Fibroblast of villous mesenchyme (primary cell): ENCODE data around the gene KIRREL3. TPM values are rescaled to one million over a fixed set of nuclear protein-coding genes. Genes with fewer than 3 reads are reported as not detected.

Experiments
- DNase-seq: peaks from one replicate; pipeline ENCODE4 v3.0.0-alpha.2; 2010; ENCODE audit warnings: low read depth
- H3K4me3 ChIP-seq: 2 replicates; pipeline ENCODE4 v1.5.1; 2011; ENCODE audit warnings: low read depth, mild to moderate bottlenecking, low read length
- CTCF ChIP-seq: IDR thresholded peaks from 2 replicates; pipeline ENCODE4 v1.5.1; 2012; ENCODE audit warnings: low read depth, mild to moderate bottlenecking, low read length; ENCODE audit not compliant: insufficient read depth
- total RNA-seq: library from RNA; depleted of rRNA; stranded (reverse); fragments of >200 nt; gene quantifications from 2 replicates; pipeline ENCODE4 v1.2.3, GENCODE V29; 2012

Gene KIRREL3
- total RNA-seq, 1 donor: 9.9 TPM

DNA sequence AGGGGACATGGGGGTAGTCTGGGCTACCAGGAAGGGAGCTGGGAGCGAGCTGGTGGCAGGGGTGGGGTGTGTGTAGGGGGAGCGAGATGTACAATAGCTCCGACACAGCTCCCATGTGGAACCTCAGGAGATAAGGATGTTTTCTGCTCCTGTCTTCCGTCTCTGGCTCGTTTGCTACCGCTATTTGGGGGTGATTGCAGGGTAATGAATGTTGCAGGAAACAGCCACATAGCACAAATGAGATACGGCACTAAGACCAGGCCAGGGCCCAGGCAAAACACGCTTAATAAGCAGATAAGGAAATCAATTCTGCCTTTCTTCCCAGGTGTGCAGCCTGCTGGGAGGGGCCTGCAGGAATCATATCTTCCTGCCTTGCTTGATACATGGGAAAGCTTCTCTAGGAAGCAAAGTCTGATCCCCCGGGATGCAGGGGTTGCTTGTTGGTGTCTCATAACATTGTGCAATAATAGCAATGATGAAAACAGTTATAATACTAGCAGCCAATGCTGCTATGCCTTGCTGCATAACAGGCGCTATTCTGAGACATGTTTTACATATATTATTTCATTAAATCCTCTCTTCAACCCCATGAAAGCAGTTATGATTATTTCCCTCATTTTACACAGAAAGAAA is 486.4 kb downstream of the KIRREL3 start:
- H3K4me3 ChIP-seq: no peak overlapping the region
- no peak for DNase-seq
- no peak for TF ChIP-seq CTCF

DNA sequence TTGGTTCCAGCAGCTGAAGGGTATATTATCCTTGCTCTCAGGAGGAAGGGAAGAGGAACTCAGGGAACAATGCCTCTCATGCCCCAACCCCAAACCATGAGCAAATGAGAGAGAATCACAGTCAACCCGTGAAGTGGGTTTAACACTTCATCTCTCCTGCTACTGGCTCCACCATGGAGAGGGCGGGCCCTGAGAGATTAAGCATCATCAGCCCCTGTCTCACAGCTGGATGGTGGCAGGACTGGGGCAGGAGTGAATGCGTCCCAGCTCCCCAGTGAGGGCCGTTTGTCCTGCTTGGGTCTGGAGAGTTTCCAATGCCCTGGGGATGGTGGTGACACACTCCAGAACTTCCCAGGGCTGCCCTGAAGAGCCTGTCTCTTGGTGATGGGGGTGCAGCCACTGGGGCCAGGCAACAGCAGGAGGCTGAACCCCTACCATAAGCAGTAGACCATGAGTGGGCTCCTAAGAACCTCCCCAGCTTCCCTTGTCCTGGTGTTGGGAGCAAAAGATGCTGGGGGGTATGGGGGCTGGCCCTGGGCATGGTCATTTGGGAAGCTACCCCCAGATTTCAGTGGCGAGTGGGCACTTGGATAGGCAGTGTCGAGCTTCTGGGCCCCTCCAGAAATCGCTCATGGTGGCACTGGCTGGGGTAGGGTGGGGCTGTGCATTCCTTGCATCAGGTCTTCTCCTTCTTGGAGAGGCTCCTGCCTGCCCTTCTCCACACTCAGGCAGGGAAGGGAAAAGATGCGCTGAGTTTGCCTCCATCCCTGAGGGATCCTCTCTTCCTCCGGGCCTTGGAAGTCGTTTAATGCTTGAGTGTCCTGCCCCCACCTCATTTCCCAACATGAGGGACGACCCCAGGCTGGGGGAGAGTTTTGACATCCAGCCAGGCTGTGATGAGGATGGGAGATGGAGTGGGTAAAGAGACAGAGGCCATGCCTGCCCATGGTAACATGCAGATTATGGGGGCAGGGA is 487.5 kb downstream of the KIRREL3 start:
- no peak overlapping the region for H3K4me3 ChIP-seq
- no peak for DNase-seq
- no peak for TF ChIP-seq CTCF

- no peak overlapping the region for H3K4me3 ChIP-seq
- no peak for TF ChIP-seq CTCF
- no peak for DNase-seq
Measured at GRCh38 chr11:126512251-126512650, 488.3 kb downstream of the KIRREL3 start.

DNA sequence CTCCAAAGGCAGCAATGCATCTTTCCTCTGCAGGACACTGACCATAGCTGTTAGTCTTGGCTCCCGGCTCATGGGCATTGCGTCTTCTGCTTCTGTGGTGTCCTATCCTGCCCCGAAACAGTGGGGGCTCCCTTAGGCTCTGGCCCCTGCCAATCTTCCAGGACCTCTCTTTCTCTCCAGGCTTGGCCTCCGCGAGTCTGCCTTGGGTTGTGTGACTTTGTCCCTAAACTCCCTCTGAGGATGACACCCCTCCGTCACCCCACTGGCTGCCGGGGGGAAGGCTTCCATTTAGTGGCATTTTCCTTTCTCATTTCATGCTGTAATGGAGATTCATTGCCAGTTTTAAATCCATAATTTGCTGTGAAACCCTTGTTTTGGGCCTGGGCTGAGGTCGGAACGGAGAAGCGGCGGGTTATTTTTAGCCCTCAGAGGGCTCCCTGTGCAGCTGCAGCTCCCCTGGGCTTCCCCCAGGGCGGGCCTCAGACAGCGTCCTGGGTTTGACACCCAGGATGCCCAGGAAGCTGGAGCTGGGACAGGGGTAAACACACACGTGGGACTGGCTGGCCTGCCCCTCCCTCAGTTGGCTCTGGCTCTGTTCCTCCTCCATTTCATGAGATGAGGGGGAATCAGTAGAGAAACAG is 489.0 kb downstream of the KIRREL3 start:
- no peak overlapping the region for H3K4me3 ChIP-seq
- no peak for DNase-seq
- TF ChIP-seq CTCF: no peak

GRCh38 chr11:126510621-126511370 is 489.8 kb downstream of the KIRREL3 start:
- TF ChIP-seq CTCF: no peak
- H3K4me3 ChIP-seq: no peak overlapping the region
- DNase-seq: peak; percentile 2

- TF ChIP-seq CTCF: no peak
- no peak for DNase-seq
- H3K4me3 ChIP-seq: no peak overlapping the region
Measured at GRCh38 chr11:126507646-126508045, 492.9 kb downstream of the KIRREL3 start.
